HEK293T (cell line): ENCODE data around the gene VPS4B.

Experiments
- FOXA1 ChIP-seq: fragments of 450-650 bp; IDR thresholded peaks from 2 replicates; pipeline ENCODE4 v1.6.1; 2016; ENCODE audit warnings: mild to moderate bottlenecking
- SP1 ChIP-seq: fragments of 450-650 bp; IDR thresholded peaks from 2 replicates; pipeline ENCODE4 v1.6.1; 2017
- TARDBP ChIP-seq: fragments of 450-650 bp; IDR thresholded peaks from 2 replicates; pipeline ENCODE4 v1.6.1; 2016
- ZNF384 ChIP-seq: fragments of 450-650 bp; IDR thresholded peaks from 2 replicates; pipeline ENCODE4 v1.6.1; 2016

DNA sequence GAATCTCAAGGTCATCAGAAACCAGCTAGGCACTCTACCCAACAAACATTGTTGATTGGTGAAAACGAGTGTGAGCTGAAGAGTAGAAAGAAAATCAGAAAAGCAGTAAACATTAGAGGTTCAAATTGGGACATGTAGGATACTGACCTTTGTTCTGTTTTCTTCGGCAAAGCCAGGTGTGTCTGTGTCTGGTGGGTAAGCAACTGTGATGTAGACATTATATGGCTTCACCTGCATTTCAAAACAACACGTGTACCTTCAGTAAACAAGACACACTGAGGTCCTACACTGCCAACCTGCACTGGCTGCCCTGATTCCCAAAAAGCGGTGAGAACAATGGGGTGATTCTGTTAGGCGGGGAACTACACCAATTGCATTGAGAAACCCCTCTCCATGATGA, 78.0 kb downstream of the VPS4B start:
- TF ChIP-seq FOXA1 (no peak), ZNF384 (no peak), SP1 (no peak), TARDBP (no peak)
